Osteocyte (in vitro differentiated cells): ENCODE measurements around the gene SCFD2. TPM values are rescaled to one million over a fixed set of nuclear protein-coding genes. Genes with fewer than 3 reads are reported as not detected.
"Not testable (repeated sequence)": the region's sequence is repeated elsewhere in the genome, so short reads cannot be mapped to it uniquely, and the experiment has no call there.

Experiments
- DNase-seq: peaks from one replicate; pipeline ENCODE4 v3.0.0; 2021; ENCODE audit warnings: mixed read lengths; ENCODE audit not compliant: unreplicated experiment; ENCODE audit errors: extremely low spot score
- H3K27ac Mint-ChIP-seq: one replicate; pipeline ENCODE4 v1.8.0; 2021; ENCODE audit warnings: mild to moderate bottlenecking, mixed read lengths; ENCODE audit not compliant: unreplicated experiment
- H3K27me3 Mint-ChIP-seq: one replicate; pipeline ENCODE4 v1.8.0; 2021; ENCODE audit warnings: mixed read lengths; ENCODE audit not compliant: unreplicated experiment
- H3K36me3 Mint-ChIP-seq: one replicate; pipeline ENCODE4 v1.8.0; 2021; ENCODE audit warnings: mixed read lengths; ENCODE audit not compliant: unreplicated experiment
- H3K4me1 Mint-ChIP-seq: one replicate; pipeline ENCODE4 v1.8.0; 2021; ENCODE audit warnings: mixed read lengths; ENCODE audit not compliant: unreplicated experiment
- H3K4me3 Mint-ChIP-seq: one replicate; pipeline ENCODE4 v1.8.0; 2021; ENCODE audit warnings: mild to moderate bottlenecking, moderate library complexity, mixed read lengths; ENCODE audit not compliant: unreplicated experiment
- H3K9me3 Mint-ChIP-seq: one replicate; pipeline ENCODE4 v1.8.0; 2021; ENCODE audit warnings: mixed read lengths; ENCODE audit not compliant: unreplicated experiment
- total RNA-seq: library from RNA; stranded (reverse); gene quantifications from 2 replicates; pipeline ENCODE4 v1.2.1, GENCODE V29; 2021
- TF ChIP-seq, protein P1 (sequence below): fragments of 200-600 bp; sonication (generic); IDR thresholded peaks from 2 replicates; pipeline ENCODE4 v1.5.0; 2021; ENCODE audit warnings: antibody characterized with exemption, mild to moderate bottlenecking, moderate library complexity

The SCFD2 gene
- total RNA-seq, 1 donor from 2014 or later = 14.0 TPM

DNA sequence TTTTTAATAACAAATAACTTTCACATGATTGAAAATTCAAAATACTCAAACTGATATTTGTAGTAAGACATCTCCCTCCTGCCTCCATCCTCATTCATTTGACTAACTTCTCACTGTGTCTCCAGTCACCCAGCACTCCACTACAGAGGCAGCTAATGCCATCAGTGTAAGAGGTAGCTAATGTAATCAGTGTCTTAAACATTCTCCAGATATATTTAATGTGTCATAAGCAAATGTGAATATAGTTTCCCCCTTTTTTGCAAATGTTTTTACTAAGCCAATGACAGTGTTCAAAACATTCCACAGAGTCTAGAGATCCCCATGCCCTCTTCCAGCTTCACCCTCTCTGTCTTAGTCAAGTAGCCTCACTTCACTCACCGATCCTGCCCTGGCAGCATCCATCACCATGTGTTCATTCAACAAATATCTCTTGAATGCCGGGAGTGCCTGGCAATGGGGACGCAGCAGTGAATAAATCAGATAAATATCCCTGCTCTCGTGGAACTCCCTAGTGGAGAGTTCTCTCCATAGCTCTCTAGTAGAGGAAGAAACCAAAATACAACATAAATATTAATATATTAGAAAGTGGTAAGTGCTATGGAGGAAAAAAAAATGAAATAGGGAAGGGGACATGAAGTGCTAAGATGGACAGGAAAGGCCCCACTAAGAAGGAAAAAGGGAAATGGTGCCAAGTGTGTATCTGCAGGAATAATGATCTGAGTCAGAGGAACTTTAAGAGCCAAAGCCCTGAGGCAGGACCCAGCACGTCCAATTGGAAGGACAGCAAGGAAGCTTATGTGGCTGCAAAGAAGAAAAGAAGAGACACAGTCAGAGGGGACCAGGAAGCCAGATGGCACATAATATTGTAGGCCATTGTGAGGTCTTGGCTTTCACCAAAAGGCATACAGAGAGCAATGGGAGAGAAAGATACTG, 18.7 kb downstream of the SCFD2 start:
- H3K4me3 Mint-ChIP-seq = no peak overlapping the region
- peaks cover 12% of the 10 kb centered on the region for H3K36me3 Mint-ChIP-seq
- no peaks in the 10 kb centered on the region for H3K9me3 Mint-ChIP-seq
- DNase-seq = no peak
- peaks cover 9% of the 10 kb centered on the region for H3K4me1 Mint-ChIP-seq
- H3K27me3 Mint-ChIP-seq = no peaks in the 10 kb centered on the region
- TF ChIP-seq, protein P1, sequence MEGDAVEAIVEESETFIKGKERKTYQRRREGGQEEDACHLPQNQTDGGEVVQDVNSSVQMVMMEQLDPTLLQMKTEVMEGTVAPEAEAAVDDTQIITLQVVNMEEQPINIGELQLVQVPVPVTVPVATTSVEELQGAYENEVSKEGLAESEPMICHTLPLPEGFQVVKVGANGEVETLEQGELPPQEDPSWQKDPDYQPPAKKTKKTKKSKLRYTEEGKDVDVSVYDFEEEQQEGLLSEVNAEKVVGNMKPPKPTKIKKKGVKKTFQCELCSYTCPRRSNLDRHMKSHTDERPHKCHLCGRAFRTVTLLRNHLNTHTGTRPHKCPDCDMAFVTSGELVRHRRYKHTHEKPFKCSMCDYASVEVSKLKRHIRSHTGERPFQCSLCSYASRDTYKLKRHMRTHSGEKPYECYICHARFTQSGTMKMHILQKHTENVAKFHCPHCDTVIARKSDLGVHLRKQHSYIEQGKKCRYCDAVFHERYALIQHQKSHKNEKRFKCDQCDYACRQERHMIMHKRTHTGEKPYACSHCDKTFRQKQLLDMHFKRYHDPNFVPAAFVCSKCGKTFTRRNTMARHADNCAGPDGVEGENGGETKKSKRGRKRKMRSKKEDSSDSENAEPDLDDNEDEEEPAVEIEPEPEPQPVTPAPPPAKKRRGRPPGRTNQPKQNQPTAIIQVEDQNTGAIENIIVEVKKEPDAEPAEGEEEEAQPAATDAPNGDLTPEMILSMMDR = no peak
- H3K27ac Mint-ChIP-seq = no peak overlapping the region

GRCh38 chr4:53346392-53346791, 19.5 kb downstream of the SCFD2 start:
- not testable (repeated sequence) for H3K4me1 Mint-ChIP-seq, H3K9me3 Mint-ChIP-seq, H3K36me3 Mint-ChIP-seq, H3K4me3 Mint-ChIP-seq, H3K27ac Mint-ChIP-seq, DNase-seq, H3K27me3 Mint-ChIP-seq

DNA sequence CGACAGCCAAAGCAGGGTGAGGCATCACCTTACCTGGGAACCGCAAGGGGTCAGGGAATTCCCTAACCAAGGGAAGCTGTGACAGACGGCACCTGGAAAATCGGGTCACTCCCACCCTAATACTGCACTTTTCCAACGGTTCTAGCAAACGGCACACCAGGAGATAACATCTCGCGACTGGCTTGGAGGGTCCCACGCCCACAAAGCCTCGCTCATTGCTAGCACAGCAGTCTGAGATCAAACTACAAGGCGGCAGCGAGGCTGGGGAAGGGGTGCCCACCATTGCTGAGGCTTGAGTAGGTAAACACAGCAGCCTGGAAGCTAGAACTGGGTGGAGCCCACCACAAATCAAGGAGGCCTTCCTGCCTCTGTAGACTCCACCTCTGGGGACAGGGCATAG, 25.7 kb downstream of the SCFD2 start:
- not testable (repeated sequence) for H3K27ac Mint-ChIP-seq, H3K36me3 Mint-ChIP-seq, H3K4me1 Mint-ChIP-seq, H3K4me3 Mint-ChIP-seq, DNase-seq, H3K27me3 Mint-ChIP-seq
- H3K9me3 Mint-ChIP-seq = peaks cover 16% of the 10 kb centered on the region

DNA sequence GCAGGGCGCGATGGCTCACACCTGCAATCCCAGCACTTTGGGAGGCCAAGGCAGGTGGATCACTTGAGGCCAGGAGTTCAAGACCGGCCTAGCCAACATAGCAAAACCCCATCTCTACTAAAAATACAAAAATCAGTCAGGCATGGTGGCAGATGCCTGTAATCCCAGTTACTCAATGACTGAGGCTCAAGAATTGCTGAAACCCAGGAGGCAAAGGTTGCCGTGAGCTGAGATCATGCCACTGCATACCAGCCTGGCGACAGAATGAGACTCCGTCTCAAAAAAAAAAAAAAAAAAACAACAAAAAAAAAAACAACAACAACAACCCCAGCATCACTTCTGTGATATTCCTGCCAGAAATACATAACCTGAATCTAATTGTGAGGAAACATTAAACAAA, 30.9 kb downstream of the SCFD2 start:
- H3K4me3 Mint-ChIP-seq = not testable (repeated sequence)

DNA sequence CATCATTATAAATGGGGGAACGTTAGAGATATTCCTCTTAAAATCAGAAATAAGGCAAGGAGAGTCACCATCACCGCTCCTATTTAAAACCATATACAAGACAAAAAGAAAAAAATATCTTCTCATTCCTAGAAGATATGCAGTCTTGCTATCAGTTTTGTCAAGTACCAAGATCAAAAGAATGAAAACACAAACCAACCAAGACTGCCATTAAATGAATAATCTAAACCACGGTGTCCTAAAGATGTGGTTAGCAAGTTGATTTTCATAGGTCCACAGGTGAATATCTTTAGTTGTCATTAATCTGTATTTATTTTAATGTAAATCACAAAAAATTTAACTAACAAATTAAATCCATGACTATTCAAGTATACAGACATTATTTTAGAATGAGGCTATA, 39.3 kb downstream of the SCFD2 start:
- H3K27ac Mint-ChIP-seq = no peak overlapping the region
- TF ChIP-seq, protein P1 = no peak
- no peak for DNase-seq
- peaks cover 8% of the 10 kb centered on the region for H3K4me1 Mint-ChIP-seq
- no peak overlapping the region for H3K4me3 Mint-ChIP-seq
- no peaks in the 10 kb centered on the region for H3K36me3 Mint-ChIP-seq
- peaks cover 4% of the 10 kb centered on the region for H3K9me3 Mint-ChIP-seq
- H3K27me3 Mint-ChIP-seq = no peaks in the 10 kb centered on the region

More for the DNA sequence above, 30.9 kb downstream of the SCFD2 start:
- H3K4me1 Mint-ChIP-seq, H3K27ac Mint-ChIP-seq, H3K36me3 Mint-ChIP-seq, DNase-seq, H3K27me3 Mint-ChIP-seq: not testable (repeated sequence)
- H3K9me3 Mint-ChIP-seq = peaks cover 14% of the 10 kb centered on the region

GRCh38 chr4:53322696-53323095, 43.2 kb downstream of the SCFD2 start:
- H3K4me3 Mint-ChIP-seq = no peak overlapping the region
- H3K4me1 Mint-ChIP-seq = peaks cover 18% of the 10 kb centered on the region
- no peaks in the 10 kb centered on the region for H3K9me3 Mint-ChIP-seq
- no peaks in the 10 kb centered on the region for H3K36me3 Mint-ChIP-seq
- H3K27me3 Mint-ChIP-seq = no peaks in the 10 kb centered on the region
- H3K27ac Mint-ChIP-seq = no peak overlapping the region
- no peak for DNase-seq
- TF ChIP-seq, protein P1 = no peak
